ENCODE measurements around the gene ELP6.

The ELP6 gene, protein sequence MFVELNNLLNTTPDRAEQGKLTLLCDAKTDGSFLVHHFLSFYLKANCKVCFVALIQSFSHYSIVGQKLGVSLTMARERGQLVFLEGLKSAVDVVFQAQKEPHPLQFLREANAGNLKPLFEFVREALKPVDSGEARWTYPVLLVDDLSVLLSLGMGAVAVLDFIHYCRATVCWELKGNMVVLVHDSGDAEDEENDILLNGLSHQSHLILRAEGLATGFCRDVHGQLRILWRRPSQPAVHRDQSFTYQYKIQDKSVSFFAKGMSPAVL

GRCh38 chr3:47513125-47513929, at the start of gene ELP6:
TSS of gene ELP6 (minus strand) at chr3:47513712. CDS start at chr3:47513590, 122 bp downstream.
- peak; percentile 97 for DNase-seq (ENCODE audit: low spot score)

DNA sequence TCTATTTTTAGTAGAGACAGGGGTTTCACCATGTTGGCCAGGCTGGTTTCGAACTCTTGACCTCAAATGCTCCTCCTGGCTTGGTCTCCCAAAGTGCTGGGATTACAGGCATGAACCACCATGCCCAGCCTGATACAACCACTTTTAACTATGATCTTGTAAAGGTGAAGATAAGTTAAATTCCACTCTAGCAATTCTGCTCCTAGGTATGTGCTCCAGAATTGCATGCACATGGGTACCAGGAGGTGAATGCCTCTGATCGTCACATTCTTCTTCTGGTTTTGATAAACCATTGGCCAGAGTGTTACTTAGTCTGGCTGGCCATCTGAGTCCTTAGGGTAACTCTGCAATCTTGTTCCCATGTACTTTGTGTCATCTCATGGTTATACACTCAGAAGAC, 42.8 kb upstream of the ELP6 start:
- DNase-seq (ENCODE audit: low spot score), result no peak

DNA sequence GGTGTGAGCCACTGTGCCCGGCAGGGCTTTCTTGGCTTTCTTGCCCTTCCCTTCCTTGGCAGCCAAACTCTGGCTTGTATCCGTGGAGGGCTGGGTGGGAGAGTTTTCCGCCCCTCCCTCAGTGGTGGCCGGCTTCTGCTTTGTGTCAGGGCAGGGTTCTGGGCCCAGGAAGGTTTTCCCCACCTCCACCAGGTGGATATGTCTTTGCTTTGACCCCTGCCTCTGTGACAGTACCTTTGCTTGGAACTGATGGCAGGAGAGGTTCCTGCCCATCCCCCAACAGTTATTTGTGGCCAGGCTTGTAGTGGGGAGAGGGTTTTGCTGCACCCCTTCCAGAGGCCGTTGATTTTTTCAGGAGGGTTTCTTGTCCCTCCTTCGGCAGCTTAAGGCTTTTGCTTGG, 40.8 kb upstream of the ELP6 start:
- DNase-seq (ENCODE audit: low spot score), result no peak

GRCh38 chr3:47553407-47553806, 39.9 kb upstream of the ELP6 start:
- DNase-seq (ENCODE audit: low spot score), result no peak

DNA sequence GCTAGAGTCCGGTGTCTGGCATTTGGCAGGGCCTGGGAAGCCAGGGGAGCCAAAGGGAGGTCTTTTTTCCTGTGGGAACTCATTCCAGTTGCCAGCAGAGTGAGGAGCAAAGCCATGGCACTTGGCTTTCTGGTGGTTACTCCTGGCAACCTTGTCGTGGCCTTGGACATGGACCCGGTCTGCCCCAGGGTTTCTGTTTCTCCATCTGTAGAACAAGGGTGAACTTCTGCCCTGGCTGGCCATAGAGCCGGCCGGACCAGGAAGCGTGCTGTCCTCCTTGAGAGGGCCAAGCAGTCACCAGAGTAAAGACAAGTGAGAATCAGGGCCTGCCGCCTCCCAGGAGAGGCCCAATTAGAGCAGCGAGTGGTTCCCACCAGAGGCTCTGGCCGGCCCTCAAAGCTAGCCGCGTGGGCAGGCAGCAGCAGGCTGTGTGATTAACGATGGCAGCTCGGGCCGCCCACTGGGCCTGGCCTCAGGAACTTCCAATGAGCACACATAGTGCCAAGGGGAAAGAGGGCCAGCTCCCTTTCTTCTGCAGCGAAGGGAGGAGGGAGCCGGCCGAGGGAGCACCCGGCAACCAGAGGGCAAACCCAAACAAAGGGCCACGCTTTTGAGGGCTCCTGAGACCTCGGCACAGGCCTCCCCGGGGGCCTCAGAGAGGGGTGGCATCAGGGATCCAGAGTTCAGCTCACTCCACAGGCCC, 29.1 kb upstream of the ELP6 start:
- no peak for DNase-seq (ENCODE audit: low spot score)

DNA sequence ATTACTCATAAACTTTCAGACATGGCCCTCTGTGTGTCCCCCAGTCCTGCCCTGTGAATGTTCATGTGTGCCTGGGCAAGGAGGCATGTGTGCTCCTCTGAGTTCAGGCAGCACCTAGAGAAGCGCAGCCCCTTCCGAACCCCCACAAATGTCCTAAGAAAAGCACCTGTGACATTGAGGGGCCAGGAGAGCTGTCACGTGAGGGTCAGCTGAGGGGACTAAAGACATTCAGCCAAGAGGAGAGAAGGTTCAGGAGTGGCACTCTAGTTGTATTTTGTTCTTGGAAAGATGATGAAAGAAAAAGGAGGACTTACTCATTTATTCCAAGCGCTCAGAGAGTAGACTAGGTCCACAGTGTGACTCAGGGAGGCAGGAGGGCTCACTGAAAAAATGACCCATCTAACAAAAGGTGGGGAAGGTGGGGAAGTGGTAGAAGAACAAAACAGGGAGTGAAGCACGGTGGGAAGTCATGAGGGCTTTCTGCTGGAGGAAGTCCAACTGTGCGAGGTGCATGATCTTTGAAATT, 28.1 kb upstream of the ELP6 start:
- DNase-seq (ENCODE audit: low spot score), result no peak

DNA sequence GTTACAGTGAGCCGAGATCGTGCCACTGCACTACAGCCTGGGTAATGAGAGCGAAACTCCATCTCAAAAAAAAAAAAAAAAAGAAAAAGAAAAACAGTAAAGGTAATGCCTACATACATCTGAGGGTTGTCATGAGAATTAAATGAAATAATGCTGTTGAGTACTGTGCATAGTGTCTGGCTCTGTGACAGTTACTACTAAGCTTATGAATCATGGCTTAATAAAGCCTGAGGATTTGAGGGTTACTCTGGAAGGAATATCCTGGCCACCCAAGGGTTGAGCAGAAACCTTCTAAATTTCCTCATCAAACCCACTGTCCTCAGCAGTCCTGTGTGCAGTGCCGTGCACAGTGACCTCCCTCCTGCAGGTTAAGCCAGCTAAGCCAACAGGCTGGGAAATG, 26.8 kb upstream of the ELP6 start:
- DNase-seq (ENCODE audit: low spot score), result no peak

DNA sequence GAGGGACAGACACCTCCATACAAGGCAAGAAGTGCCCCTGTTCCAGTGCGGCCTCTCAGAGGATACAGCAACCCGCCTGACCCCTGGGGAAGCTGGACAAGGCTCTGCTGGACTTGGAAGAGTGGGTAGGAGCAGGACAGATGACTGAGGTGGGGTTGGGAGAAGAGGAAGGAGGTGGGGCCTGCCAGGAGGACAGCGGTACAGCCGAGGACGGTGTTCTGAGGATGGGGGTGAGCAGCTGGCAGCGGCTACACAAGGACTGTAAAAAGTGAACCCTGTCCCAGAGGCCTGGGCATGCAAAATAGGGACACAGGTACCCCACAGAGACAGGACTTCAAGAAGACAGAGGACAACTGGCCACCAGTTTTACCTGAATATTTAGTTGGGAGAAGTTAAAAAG, 23.5 kb upstream of the ELP6 start:
- DNase-seq (ENCODE audit: low spot score), result no peak

DNA sequence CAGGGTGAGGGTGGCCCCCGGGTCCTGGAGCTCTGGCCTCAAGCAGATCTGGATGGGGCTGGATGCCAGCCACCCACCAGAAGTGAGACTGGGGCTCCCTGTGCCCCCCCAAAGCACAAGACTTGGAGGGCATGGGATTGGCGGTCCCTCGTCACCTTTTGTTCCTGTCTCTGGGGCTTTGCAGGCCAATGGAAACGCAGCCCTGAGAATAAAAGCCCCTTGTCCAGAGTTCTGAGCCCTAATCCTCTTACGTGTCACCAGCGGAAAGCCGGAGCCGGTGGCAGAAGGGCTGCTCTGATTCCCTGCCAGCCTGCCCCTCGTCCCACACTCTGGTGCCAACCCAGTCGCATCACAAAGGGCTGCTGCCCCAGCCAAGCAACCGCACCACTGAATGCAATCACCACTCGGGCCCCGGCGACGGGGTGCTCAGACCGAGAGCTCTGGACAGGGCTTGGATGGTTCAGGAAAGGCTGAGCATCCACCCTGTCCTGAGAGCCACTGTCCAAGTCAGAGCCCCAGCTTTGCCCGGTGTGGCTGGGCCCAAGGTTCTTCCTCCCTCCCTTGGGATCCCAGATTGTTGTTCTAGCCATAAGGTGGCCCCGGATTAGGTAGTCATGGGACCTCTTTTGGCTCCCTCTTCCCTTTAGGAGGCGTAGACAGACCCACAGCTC, 22.8 kb upstream of the ELP6 start:
- DNase-seq (ENCODE audit: low spot score), result no peak

DNA sequence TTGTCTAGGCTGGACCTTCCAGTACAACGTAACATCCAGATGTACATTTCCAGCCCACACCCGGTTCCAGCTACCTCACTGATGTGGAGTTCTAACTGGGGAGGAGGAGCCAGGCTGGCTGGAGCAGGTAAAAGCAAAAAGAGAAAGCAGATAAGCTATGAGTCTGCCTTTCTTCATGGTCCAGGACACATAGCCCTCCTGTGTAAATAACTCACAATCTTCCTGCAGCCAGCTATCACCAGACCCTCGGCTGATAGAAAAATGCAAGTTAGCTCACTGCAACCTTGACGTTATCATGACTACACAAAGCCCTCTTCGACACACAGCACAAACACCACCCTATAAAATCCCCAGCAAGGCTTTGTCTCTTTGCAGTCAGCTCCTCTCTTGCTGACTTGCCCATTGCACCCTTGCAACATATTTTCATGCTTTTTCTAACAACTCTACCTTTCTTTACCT, 20.5 kb upstream of the ELP6 start:
- DNase-seq (ENCODE audit: low spot score), result no peak

DNA sequence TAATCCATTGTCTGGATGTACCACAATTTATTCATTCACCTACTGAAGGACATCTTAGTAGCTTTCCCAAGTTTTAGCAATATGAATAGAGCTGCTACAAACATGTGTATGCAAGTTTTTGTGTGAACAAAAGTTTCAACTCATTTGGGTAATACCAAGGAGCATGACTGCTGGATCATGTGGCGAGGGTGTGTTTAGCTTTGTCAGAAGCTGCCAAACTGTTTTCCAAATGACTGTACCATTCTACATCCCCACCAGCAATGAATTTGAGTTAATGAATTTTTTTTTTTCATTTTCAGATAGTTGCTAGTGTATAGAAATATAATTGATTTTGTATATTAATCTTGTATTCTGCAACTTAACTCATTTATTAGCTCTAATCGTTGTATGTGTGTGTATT, 20.0 kb upstream of the ELP6 start:
- DNase-seq (ENCODE audit: low spot score), result no peak

DNA sequence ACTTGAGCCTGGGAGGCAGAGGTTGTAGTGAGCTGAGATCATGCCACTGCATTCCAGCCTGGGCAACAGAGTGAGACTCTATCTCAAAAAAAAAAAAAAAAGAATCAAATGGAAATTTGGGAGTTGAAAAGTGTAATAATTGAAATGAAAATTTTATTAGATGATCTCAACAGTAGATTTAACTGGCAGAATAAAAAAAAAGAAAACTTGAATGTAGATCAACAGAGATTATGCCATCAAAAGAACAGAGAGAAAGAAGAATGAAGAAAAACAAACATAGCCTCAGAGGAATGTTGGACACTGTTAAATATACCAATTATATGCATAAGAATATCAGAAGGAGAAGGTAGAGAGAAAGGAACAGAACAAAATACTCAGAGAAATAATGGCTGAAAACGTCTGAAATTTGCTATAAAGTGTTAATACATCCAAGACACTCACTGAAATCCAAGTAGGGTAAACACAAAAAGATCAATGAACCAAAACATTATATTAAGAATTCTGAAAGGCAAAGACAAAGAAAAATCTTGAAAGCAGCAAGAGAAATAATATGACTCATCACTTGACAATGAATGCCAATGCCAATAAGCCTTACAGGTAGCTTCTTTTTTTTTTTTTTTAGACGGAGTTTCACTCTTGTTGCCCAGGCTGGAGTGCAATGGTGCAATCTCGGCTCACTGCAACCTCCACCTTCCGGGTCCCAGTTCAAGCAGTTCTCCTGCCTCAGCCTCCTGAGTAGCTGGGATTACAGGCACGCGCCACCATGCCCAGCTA, 14.6 kb upstream of the ELP6 start:
- no peak for DNase-seq (ENCODE audit: low spot score)

DNA sequence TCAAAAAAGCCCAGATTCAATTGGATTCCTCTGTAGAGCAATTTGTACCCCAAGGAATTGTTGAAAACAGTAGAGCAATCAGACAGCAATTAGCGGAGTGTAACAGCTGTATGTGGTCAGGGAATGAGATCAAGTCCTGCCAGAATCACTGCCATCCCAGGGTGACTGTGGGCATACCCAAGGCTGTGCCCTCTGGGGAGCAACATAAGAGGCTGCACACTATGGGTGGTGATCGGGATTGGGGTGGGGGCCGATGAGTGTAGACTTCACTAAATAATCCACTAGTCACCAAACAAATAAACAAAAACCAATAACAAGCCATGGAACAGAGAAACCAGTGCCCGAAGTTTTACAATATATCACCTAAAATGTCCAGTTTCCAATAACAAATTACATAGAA, 12.1 kb upstream of the ELP6 start:
- no peak for DNase-seq (ENCODE audit: low spot score)

DNA sequence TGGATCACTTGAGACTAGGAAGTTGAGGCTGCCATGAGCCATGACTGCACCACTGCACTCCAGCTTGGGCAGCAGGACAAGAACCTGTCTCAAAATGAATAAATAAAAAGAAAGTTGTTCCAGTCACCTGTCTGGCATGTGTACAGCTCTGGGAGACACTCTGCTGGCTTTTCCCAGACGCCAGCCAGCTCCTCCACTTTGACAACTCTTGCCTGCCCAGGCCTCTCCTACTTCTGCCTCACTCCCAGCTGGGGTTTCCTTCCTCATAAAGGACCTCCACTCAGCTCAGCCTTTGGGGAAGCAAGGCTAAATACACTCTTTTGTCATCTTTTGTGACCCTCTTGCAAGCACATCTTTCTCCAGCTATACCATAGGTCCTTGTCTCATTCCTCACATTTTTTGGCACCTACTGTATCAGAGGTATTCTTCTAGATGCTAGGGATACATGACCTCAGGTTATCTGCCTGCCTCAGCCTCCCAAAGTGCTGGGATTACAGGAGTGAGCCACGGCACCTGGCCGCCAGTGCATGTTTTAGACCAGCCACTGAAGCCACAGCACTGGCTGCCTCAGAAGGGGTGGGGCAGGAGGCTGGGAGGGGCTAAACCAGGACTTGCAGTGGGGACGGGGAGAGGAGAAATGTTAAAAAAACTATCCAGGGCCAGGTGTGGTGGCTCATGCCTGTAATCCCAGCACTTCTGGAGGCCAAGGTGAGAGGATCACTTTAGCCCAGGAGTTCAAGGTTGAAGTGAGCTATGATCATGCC, 10.0 kb upstream of the ELP6 start:
- DNase-seq (ENCODE audit: low spot score), result no peak

GRCh38 chr3:47522082-47522987, 8.8 kb upstream of the ELP6 start:
- peak; percentile 83 for DNase-seq (ENCODE audit: low spot score)

GRCh38 chr3:47520756-47521155, 7.2 kb upstream of the ELP6 start:
- no peak for DNase-seq (ENCODE audit: low spot score)

- no peak for DNase-seq (ENCODE audit: low spot score)
Observed at GRCh38 chr3:47517937-47518336, 4.4 kb upstream of the ELP6 start.

- no peak for DNase-seq (ENCODE audit: low spot score)
Observed at GRCh38 chr3:47515864-47516319, 2.4 kb upstream of the ELP6 start.

DNA sequence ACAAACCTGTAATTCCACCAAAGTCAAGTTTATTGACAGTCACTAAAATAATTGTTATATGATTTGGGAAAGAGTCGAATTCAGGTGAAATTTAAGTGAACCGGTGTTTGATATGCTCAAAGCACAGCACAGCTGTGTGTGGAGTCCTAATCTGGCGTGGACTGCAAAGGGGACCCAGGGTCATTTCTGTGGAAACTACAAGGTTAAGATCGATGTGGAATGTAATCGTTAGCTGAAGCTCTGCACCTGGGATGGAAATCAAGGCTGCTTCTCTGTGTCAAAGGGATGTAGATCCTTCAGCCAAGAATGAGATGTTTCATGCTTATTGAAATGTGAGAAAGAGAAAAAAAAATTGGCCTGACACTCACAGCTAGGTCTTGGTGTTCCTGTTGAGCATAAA, 1.6 kb upstream of the ELP6 start:
- DNase-seq (ENCODE audit: low spot score), result no peak
